ENCODE results near the gene DNAJC5G.

DNA sequence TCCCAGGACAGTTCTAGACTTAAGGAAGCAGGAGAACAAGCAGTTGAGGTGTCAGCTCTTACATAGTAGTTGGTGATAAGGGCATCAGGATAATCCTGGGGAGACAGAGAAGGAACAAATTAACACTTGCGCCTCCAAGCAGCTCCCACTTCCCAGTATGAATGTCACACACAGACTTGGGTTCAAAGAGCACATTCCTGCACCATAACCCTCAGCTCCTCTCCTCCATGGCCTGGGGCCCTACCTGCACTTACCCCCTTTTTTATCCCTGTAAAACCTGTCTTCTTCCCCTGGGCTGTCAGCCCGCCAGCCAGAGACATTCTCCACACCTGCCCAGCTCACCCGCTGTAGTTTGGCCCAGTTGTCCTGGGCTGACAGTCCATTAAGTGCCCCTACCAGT, 36.9 kb downstream of the DNAJC5G start:
- TF ChIP-seq, protein P1, sequence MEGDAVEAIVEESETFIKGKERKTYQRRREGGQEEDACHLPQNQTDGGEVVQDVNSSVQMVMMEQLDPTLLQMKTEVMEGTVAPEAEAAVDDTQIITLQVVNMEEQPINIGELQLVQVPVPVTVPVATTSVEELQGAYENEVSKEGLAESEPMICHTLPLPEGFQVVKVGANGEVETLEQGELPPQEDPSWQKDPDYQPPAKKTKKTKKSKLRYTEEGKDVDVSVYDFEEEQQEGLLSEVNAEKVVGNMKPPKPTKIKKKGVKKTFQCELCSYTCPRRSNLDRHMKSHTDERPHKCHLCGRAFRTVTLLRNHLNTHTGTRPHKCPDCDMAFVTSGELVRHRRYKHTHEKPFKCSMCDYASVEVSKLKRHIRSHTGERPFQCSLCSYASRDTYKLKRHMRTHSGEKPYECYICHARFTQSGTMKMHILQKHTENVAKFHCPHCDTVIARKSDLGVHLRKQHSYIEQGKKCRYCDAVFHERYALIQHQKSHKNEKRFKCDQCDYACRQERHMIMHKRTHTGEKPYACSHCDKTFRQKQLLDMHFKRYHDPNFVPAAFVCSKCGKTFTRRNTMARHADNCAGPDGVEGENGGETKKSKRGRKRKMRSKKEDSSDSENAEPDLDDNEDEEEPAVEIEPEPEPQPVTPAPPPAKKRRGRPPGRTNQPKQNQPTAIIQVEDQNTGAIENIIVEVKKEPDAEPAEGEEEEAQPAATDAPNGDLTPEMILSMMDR (IDR thresholded peaks at IDR 0.05; ENCODE audit: low read depth, low read length), result no peak
- TF ChIP-seq EZH2phosphoT487 (IDR thresholded peaks at IDR 0.05; ENCODE audit: low read depth), result no peak
